Fibroblast of peridontal ligament (primary cell): ENCODE measurements around the gene KLB.

Experiments used
- DNase-seq: peaks from one replicate; pipeline ENCODE4 v3.0.0-alpha.2; 2010; ENCODE audit errors: extremely low read depth

KLB gene

DNA sequence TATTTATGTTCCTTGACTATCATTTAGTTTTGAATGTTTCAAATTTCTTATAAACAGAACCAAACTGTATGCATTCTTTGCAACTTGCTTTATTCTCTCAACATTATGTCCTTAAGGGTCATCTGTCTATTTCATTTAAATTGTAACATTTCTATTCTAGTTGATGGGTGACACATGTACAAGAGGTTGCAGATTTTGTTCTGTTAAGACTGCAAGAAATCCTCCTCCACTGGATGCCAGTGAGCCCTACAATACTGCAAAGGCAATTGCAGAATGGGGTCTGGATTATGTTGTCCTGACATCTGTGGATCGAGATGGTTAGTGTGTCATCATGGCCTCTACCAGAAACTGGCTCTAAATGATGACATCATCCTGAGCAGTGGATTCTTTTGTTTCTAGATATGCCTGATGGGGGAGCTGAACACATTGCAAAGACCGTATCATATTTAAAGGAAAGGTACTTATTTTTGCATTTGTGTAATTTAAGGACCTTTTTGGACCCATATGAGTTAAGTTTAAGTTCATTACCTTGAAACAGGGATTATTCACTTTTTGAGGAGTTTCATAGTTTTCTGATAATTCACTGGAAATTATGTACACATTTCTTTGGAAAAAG, 58.3 kb downstream of the KLB start:
- peak; percentile 89 for DNase-seq

DNA sequence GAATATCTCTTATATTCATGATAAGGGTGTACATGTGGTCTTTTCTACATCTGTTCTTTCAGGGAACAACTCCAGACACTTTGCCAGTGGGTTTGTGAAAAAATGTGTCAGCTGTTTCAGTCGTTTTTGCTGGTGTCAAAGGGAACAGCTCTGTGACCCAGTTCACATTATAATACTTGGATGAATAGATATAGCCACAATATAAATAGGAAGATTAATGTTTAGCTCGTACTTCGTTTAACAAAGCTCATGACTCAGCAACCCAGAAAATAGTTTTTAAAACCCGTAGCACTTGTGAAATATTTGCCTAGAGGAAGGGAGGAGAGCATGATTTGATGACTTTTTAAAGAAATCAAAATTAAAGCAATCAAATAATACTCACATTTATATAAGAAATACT, 60.0 kb downstream of the KLB start:
- peak; percentile 60 for DNase-seq

DNA sequence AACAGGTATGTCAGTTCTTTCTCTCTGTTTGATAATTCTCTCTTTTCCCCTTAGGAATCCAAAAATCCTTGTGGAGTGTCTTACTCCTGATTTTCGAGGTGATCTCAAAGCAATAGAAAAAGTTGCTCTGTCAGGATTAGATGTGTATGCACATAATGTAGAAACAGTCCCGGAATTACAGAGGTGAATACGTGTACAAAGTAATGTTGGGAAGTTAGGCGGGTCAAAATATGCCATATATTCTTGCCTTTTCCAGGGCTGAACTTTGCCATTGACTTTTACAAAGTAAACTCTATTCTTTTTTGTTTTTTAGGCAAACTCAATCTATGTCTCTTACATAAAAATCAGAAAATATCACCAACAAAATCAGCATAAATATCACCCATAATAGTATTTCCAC, 60.7 kb downstream of the KLB start:
- DNase-seq = no peak

DNA sequence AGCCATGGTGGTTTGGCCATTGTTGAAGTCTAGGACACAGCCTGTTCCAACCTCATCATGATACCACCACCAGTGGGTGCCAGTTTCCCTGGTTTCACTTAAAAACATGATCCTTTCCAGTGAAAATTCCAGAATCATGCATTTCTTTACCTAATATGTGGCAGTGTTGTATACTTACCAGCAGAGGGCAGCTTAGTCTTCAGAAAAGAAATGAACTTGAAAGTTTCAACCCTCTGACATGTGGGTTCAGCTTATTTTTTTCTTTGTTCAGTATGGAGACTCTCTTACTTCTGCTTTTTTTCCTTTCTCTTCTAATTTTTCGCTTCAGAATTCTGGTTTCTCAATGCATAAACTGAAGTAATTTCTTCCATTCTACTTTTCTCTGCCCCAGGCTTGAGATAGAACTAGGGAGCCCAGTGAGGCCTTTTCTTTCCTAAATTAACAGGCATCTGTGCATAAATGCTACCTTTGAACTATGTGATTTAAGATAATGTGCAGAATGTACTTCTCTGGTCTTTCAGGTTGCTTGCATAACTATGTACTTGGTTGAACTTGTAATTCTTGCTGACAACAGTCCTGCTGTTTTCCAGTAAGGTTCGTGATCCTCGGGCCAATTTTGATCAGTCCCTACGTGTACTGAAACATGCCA, 62.8 kb downstream of the KLB start:
- DNase-seq = peak; percentile 95

- no peak for DNase-seq
Observed at GRCh38 chr4:39470402-39470801, 63.7 kb downstream of the KLB start.

GRCh38 chr4:39472396-39472795, 65.7 kb downstream of the KLB start:
- no peak for DNase-seq

DNA sequence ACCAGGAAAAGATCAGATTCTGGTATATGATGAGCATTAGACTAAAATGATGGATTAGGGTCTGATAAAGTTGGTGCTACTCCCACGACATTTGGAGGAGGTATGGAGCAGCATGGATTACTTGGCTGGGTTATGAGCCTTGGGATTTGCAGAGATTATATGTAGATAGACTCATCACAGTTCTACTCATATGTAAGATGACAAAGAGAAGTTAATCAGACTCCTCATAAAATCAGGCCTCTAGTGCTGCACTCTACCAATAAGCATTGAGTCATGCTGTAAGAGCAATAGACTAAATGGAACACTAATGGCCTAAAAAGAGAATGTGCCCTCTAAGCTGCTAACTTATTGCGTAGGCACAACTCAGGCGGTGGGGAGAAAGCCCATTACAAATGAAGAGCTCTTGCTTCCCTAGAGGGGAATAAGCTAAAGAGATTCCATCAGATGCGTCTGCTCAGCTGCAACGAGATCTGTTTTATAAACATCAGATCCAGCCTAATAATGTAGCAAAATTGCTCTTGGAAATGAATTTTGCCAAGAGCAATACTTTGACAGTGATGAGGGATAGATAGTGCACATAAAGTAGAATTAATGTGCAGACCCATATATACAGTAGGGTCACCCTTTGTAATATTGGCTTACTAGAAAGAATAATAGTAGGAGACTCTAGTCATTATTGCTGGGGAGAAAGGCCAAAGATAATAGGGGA, 69.6 kb downstream of the KLB start:
- DNase-seq = no peak

- DNase-seq = no peak
Observed at GRCh38 chr4:39480251-39480650, 73.5 kb downstream of the KLB start.

- no peak for DNase-seq
Observed at GRCh38 chr4:39480902-39481695, 74.4 kb downstream of the KLB start.

- DNase-seq = no peak
Observed at GRCh38 chr4:39484582-39485272, 78.0 kb downstream of the KLB start.

DNA sequence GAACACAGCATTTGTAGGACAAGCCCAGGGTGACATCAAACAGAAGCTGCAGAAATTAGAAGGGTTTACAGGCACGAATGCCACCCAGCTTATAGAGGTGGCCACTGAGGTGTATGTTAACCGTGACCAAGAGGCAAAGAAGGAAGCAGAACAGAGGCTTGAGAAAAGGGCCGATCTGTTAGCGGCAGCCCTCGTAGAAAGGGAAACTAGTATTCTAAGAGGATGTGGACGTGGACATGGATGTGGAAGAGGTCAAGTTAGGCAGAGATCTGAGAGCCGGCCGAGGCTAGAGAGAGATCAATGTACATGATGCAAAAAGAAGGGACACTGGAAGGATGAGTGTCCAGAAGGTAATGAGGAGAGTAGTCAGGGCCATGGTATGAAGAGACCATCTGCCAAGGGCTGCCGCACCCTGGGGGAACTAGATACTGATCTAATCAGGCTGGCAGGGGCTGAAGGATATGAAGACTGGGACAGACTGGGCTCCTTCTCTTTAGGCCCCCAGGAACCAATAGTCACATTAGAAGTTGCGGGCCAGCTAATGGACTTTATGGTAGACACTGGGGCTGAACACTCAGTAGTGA, 79.6 kb downstream of the KLB start:
- no peak for DNase-seq

DNA sequence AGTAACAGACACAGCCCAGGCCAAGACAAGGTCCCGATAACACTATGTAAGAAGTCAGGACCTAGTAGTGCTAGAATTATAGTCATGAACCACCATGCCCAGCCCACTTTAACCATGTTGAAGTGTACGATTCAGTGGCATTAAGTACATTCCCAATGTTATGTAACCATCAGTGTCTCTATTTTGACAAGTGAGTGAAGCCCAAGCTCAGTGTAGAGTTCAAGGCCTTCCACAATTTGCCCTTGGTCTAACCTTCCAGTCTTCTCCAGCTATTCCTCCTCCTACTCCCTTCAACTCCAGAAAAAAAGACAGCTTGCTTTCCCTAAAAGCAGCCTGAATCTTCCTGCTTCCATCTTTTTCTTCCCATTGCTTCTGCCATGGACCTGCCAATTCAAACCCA, 83.6 kb downstream of the KLB start:
- DNase-seq = no peak

DNA sequence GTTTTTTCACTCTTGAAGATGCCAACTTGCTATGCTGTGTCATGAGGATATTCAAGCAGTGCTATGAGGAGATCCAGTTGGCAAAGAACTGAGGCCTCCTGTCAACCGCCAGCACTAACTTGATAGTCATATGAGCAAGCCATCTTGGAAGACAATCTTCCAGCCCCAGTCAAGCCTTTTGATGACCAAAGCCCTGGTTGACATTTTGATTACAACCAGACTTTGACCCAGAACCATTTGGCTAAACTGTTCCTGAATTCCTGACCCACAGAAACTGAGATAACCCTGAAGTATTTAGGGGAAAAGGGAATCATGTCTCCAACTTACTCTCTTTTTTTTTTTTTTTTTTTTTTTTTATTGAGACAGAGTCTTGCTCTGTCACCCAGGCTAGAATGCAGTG, 87.6 kb downstream of the KLB start:
- no peak for DNase-seq

DNA sequence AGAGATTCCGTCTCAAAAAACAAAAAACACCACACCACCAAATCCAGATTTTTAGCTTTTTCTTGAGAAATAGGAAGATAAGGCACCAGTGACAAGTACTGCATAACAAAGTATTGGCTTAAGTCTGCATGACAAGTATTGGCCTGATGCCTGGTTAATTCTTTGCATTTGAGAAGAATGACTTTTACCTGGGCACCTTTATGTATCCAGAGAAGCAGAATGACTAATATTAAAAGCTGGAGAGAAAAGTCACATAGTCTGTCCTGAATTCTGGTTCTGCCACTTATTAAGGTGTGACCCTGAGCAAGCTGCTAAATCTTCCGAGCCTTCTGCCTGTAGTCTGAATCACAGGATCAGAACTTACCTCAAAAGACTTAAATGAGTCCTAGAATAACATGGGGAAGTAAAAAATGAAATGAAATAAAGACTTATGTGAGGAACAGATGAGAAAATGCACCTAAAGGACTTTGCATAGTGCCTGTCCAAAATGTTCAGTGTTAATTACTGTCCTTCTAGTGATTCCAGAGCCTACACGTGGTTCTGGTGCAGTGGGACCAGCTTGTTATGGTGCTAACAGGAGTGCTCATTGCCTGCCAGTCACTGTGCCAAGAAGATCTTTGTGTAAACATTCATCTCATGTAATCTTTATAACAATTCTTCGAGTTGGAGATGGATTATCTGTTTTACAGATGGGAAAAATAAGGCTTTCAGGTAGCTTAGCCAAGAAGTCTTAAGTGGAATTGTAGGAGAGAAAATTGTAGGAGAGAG, 88.9 kb downstream of the KLB start:
- peak; percentile 26 for DNase-seq

DNA sequence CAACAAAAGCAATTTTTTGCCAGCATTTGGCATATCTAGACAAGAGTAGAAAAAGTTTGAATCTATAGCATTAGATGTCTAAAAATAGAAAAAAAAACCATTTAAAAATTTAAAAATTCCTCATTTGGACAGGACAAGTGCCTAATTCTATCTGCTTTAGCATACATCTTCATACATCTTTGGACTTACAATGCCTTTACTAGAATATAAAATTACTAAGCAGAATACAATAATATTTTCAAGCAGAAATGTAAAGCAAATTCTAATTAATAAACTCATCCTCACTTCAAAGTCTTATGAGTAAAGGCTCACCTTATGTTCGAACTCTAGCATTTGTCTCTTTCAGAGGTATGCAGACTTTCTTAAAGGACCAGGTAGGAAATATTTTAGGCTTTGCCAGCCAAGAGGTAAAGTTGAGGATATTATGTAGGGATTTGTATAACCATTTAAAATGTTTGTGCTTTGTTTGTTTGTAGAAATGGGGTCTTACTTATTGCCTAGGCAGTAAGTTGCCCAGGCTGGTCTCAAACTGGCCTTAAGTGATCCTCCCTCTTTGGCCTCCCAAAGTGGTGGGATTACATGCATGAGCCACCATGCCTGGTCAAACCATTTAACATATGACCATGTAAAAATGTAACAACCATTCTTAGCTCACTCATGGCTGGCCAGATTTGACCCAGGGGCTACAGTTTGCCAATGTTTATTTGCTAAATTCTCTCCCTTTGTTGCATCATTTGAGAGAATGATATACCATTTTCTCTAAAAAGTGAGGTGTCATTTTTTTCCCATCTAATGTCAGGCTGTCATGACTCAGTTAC, 91.4 kb downstream of the KLB start:
- DNase-seq = peak; percentile 48

DNA sequence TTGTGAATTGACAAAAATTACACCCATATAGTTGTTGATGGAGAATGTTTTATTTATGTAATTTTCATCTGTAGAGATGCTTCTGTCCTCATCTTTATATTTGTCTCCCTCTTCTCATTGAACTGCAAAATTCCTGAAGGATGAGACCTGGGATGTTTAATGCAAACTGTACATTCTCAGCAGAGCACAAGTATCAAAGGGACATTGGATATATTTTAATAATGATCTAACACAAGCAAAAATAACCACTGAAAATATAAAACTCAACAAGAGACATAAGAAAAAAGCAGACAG, 91.9 kb downstream of the KLB start:
- DNase-seq = no peak
